Ishikawa (cell line): ENCODE data around the gene CHCHD6.

ENCODE experiments used
- CEBPB ChIP-seq: IDR thresholded peaks from 2 replicates; pipeline ENCODE4 v1.6.1; 2012
- CREB1 ChIP-seq: IDR thresholded peaks from 2 replicates; pipeline ENCODE4 v1.6.1; 2012; ENCODE audit warnings: low read depth
- EGR1 ChIP-seq: IDR thresholded peaks from 2 replicates; pipeline ENCODE4 v1.6.1; 2012
- EP300 ChIP-seq: IDR thresholded peaks from 2 replicates; pipeline ENCODE4 v1.6.1; 2012; ENCODE audit warnings: borderline replicate concordance
- FOXM1 ChIP-seq: IDR thresholded peaks from 2 replicates; pipeline ENCODE4 v1.6.1; 2012; ENCODE audit warnings: low read depth, borderline replicate concordance
- MAX ChIP-seq: IDR thresholded peaks from 2 replicates; pipeline ENCODE4 v1.6.1; 2012
- NFIC ChIP-seq: IDR thresholded peaks from 2 replicates; pipeline ENCODE4 v1.6.1; 2012
- RAD21 ChIP-seq: IDR thresholded peaks from 2 replicates; pipeline ENCODE4 v1.6.1; 2012; ENCODE audit warnings: low read depth
- REST ChIP-seq: IDR thresholded peaks from 2 replicates; pipeline ENCODE4 v1.6.1; 2012; ENCODE audit warnings: low read depth, mild to moderate bottlenecking
- TAF1 ChIP-seq: IDR thresholded peaks from 2 replicates; pipeline ENCODE4 v1.6.1; 2012; ENCODE audit warnings: low read depth, mild to moderate bottlenecking
- TCF12 ChIP-seq: IDR thresholded peaks from 2 replicates; pipeline ENCODE4 v1.6.1; 2012; ENCODE audit warnings: low read depth
- TEAD4 ChIP-seq: IDR thresholded peaks from 2 replicates; pipeline ENCODE4 v1.6.1; 2012
- USF1 ChIP-seq: IDR thresholded peaks from 2 replicates; pipeline ENCODE4 v1.6.1; 2012
- YY1 ChIP-seq: IDR thresholded peaks from 2 replicates; pipeline ENCODE4 v1.6.1; 2012; ENCODE audit warnings: low read depth
- ZBTB7A ChIP-seq: IDR thresholded peaks from 2 replicates; pipeline ENCODE4 v1.6.1; 2012; ENCODE audit warnings: low read depth

CHCHD6 gene

GRCh38 chr3:126891791-126892190 is 187.8 kb downstream of the CHCHD6 start:
- TF ChIP-seq CEBPB (no peak), NFIC (no peak), RAD21 (no peak), MAX (no peak), FOXM1 (no peak), TCF12 (no peak), USF1 (no peak), YY1 (no peak), REST (no peak), TEAD4 (no peak), CREB1 (no peak), EGR1 (no peak), EP300 (no peak), ZBTB7A (no peak), TAF1 (no peak)

- no peak for TF ChIP-seq TAF1
- no peak for TF ChIP-seq REST
- TF ChIP-seq RAD21 = no peak
- TF ChIP-seq EP300 = no peak
- TF ChIP-seq CREB1 = no peak
- no peak for TF ChIP-seq CEBPB
- TF ChIP-seq NFIC = no peak
- TF ChIP-seq ZBTB7A = no peak
- no peak for TF ChIP-seq TEAD4
These were observed 189.6 kb downstream of the CHCHD6 start for GRCh38 chr3:126893651-126894050.

GRCh38 chr3:126894475-126894874 is 190.4 kb downstream of the CHCHD6 start:
- TF ChIP-seq NFIC (no peak), TAF1 (no peak), CEBPB (no peak)

GRCh38 chr3:126895178-126896066 is 191.4 kb downstream of the CHCHD6 start:
- TF ChIP-seq EGR1 (no peak), NFIC (0 out of 2 replicates have a peak, but pooled peaks have one; percentile 18)

GRCh38 chr3:126896067-126896441 is 192.0 kb downstream of the CHCHD6 start:
- no peak for TF ChIP-seq TCF12
- no peak for TF ChIP-seq YY1
- no peak for TF ChIP-seq USF1
- TF ChIP-seq REST = no peak
- no peak for TF ChIP-seq TEAD4
- no peak for TF ChIP-seq CEBPB
- no peak for TF ChIP-seq MAX
- no peak for TF ChIP-seq EP300
- TF ChIP-seq RAD21 = no peak
- no peak for TF ChIP-seq NFIC
- TF ChIP-seq CREB1 = no peak
- no peak for TF ChIP-seq ZBTB7A
- no peak for TF ChIP-seq EGR1
- no peak for TF ChIP-seq FOXM1
- TF ChIP-seq TAF1 = no peak
